Neural progenitor cell (in vitro differentiated cells): Measurements from ENCODE around the gene TIGD4. TPM values are rescaled to one million over a fixed set of nuclear protein-coding genes. Genes with fewer than 3 reads are reported as not detected.

Experiments
- DNase-seq: peaks from one replicate; pipeline ENCODE4 v3.0.0-alpha.2; 2016; ENCODE audit warnings: low spot score
- H2AFZ ChIP-seq: fragments of 200-600 bp; sonication (generic); replicated peaks from 2 replicates; pipeline ENCODE4 v1.6.1; 2016; ENCODE audit warnings: antibody characterized with exemption
- H3F3A ChIP-seq: fragments of 200-600 bp; sonication (generic); 2 replicates; pipeline ENCODE4 v1.6.1; 2016; ENCODE audit warnings: antibody characterized with exemption, low read depth
- H3K27ac ChIP-seq: fragments of 200-600 bp; sonication (generic); 2 replicates; pipeline ENCODE4 v1.5.1; 2016; ENCODE audit warnings: mild to moderate bottlenecking
- H3K27me3 ChIP-seq: fragments of 200-600 bp; sonication (generic); 2 replicates; pipeline ENCODE4 v1.6.1; 2016; ENCODE audit warnings: mild to moderate bottlenecking, moderate library complexity
- H3K36me3 ChIP-seq: fragments of 200-600 bp; sonication (generic); 2 replicates; pipeline ENCODE4 v1.5.1; 2016
- H3K4me1 ChIP-seq: fragments of 200-600 bp; sonication (generic); 2 replicates; pipeline ENCODE4 v1.6.1; 2016; ENCODE audit warnings: mixed run types
- H3K4me2 ChIP-seq: fragments of 200-600 bp; sonication (generic); 2 replicates; pipeline ENCODE4 v1.6.1; 2016
- H3K4me3 ChIP-seq: fragments of 200-600 bp; sonication (generic); 2 replicates; pipeline ENCODE4 v1.5.1; 2016
- H3K79me2 ChIP-seq: fragments of 200-600 bp; sonication (generic); 2 replicates; pipeline ENCODE4 v1.6.1; 2016; ENCODE audit warnings: low read depth
- H3K9ac ChIP-seq: fragments of 200-600 bp; sonication (generic); 2 replicates; pipeline ENCODE4 v1.6.1; 2016
- H3K9me3 ChIP-seq: fragments of 200-600 bp; sonication (generic); 2 replicates; pipeline ENCODE4 v1.5.1; 2016; ENCODE audit warnings: low read depth
- H4K20me1 ChIP-seq: fragments of 200-600 bp; sonication (generic); 2 replicates; pipeline ENCODE4 v1.6.1; 2016; ENCODE audit warnings: low read depth
- H3K27ac Mint-ChIP-seq: 3 replicates; pipeline ENCODE4 v1.8.0; 2021; ENCODE audit warnings: mixed read lengths
- H3K27me3 Mint-ChIP-seq: 2 replicates; pipeline ENCODE4 v1.8.0; 2022; ENCODE audit warnings: low read depth, mild to moderate bottlenecking, inconsistent platforms, moderate library complexity, mixed read lengths; ENCODE audit not compliant: insufficient read depth
- H3K36me3 Mint-ChIP-seq: 3 replicates; pipeline ENCODE4 v1.8.0; 2021; ENCODE audit warnings: mixed read lengths
- H3K4me1 Mint-ChIP-seq: 3 replicates; pipeline ENCODE4 v1.8.0; 2021; ENCODE audit warnings: mixed read lengths
- H3K4me3 Mint-ChIP-seq: 3 replicates; pipeline ENCODE4 v1.8.0; 2021; ENCODE audit warnings: mild to moderate bottlenecking, moderate library complexity, mixed read lengths
- H3K9me3 Mint-ChIP-seq: 3 replicates; pipeline ENCODE4 v1.8.0; 2020; ENCODE audit warnings: mixed read lengths
- CTCF ChIP-seq: fragments of 200-600 bp; sonication (generic); IDR thresholded peaks from 2 replicates; pipeline ENCODE4 v1.5.1; 2017; ENCODE audit warnings: antibody characterized with exemption, mild to moderate bottlenecking
- EZH2 ChIP-seq: fragments of 200-600 bp; sonication (generic); IDR thresholded peaks from 2 replicates; pipeline ENCODE4 v1.6.1; 2017; ENCODE audit warnings: antibody characterized with exemption, mild to moderate bottlenecking, moderate library complexity
- EZH2phosphoT487 ChIP-seq: fragments of 200-600 bp; sonication (generic); IDR thresholded peaks from 2 replicates; pipeline ENCODE4 v1.6.1; 2017; ENCODE audit warnings: antibody characterized with exemption
- total RNA-seq: library from RNA; depleted of rRNA; stranded (reverse); fragments of >200 nt; gene quantifications from 2 replicates; pipeline ENCODE4 v1.2.3, GENCODE V29; 2015; ENCODE audit warnings: low replicate concordance

Gene TIGD4
- total RNA-seq, 1 donor from 2014 or later = 4.1 TPM

GRCh38 chr4:152824561-152824960, 45.0 kb upstream of the TIGD4 start:
- Mint-ChIP-seq H3K36me3 (peaks cover 19% of the 10 kb centered on the region), H3K27me3 (no peaks in the 10 kb centered on the region), H3K9me3 (peaks cover 32% of the 10 kb centered on the region)

GRCh38 chr4:152822323-152822722, 42.8 kb upstream of the TIGD4 start:
- no peak overlapping the region for H3K4me2 ChIP-seq
- H3F3A ChIP-seq = no peaks in the 10 kb centered on the region
- no peak overlapping the region for H2AFZ ChIP-seq
- Mint-ChIP-seq H3K4me1 (no peaks in the 10 kb centered on the region), H3K27me3 (no peaks in the 10 kb centered on the region), H3K9me3 (peaks cover 34% of the 10 kb centered on the region), H3K36me3 (peaks cover 29% of the 10 kb centered on the region), H3K27ac (no peak overlapping the region), H3K4me3 (no peak overlapping the region)
- H4K20me1 ChIP-seq = no peaks in the 10 kb centered on the region
- no peaks in the 10 kb centered on the region for H3K27me3 ChIP-seq
- H3K9me3 ChIP-seq = peaks cover 5% of the 10 kb centered on the region
- H3K4me3 ChIP-seq = no peak overlapping the region
- H3K36me3 ChIP-seq = no peaks in the 10 kb centered on the region
- no peaks in the 10 kb centered on the region for H3K79me2 ChIP-seq
- no peak for DNase-seq
- TF ChIP-seq CTCF = no peak
- no peak for TF ChIP-seq EZH2phosphoT487
- no peak for TF ChIP-seq EZH2
- no peak overlapping the region for H3K27ac ChIP-seq
- no peaks in the 10 kb centered on the region for H3K4me1 ChIP-seq
- no peak overlapping the region for H3K9ac ChIP-seq

More at GRCh38 chr4:152824561-152824960, 45.0 kb upstream of the TIGD4 start:
- no peak overlapping the region for H3K4me3 Mint-ChIP-seq
- no peaks in the 10 kb centered on the region for H4K20me1 ChIP-seq
- no peak for DNase-seq
- H3K9ac ChIP-seq = no peak overlapping the region
- no peaks in the 10 kb centered on the region for H3K4me1 Mint-ChIP-seq
- H3K79me2 ChIP-seq = peaks cover 3% of the 10 kb centered on the region
- no peak overlapping the region for H3K27ac ChIP-seq
- no peaks in the 10 kb centered on the region for H3K4me1 ChIP-seq
- no peak overlapping the region for H3K4me3 ChIP-seq
- TF ChIP-seq EZH2phosphoT487 (no peak), CTCF (no peak)
- peaks cover 8% of the 10 kb centered on the region for H3K36me3 ChIP-seq
- H3F3A ChIP-seq = no peaks in the 10 kb centered on the region
- H3K27ac Mint-ChIP-seq = no peak overlapping the region
- no peak overlapping the region for H3K4me2 ChIP-seq
- H3K9me3 ChIP-seq = peaks cover 5% of the 10 kb centered on the region
- H3K27me3 ChIP-seq = no peaks in the 10 kb centered on the region
- H2AFZ ChIP-seq = no peak overlapping the region

- no peaks in the 10 kb centered on the region for H3K79me2 ChIP-seq
- TF ChIP-seq EZH2 (no peak), CTCF (no peak), EZH2phosphoT487 (no peak)
- Mint-ChIP-seq H3K27me3 (no peaks in the 10 kb centered on the region), H3K9me3 (peaks cover 49% of the 10 kb centered on the region), H3K36me3 (peaks cover 43% of the 10 kb centered on the region), H3K4me3 (no peak overlapping the region), H3K27ac (no peak overlapping the region), H3K4me1 (no peaks in the 10 kb centered on the region)
- no peaks in the 10 kb centered on the region for H3K4me1 ChIP-seq
- peaks cover 5% of the 10 kb centered on the region for H3K9me3 ChIP-seq
- H3K27me3 ChIP-seq = no peaks in the 10 kb centered on the region
- no peak overlapping the region for H3K4me2 ChIP-seq
- H3K9ac ChIP-seq = no peak overlapping the region
- H3K27ac ChIP-seq = no peak overlapping the region
- DNase-seq = no peak
- H3F3A ChIP-seq = no peaks in the 10 kb centered on the region
- no peak overlapping the region for H3K4me3 ChIP-seq
- no peak overlapping the region for H2AFZ ChIP-seq
- no peaks in the 10 kb centered on the region for H3K36me3 ChIP-seq
- H4K20me1 ChIP-seq = no peaks in the 10 kb centered on the region
These were observed 40.5 kb upstream of the TIGD4 start for GRCh38 chr4:152820073-152820472.
